Measurements from ENCODE around the gene ULK4.

ULK4 gene

GRCh38 chr3:41356775-41357174, 605.1 kb downstream of the ULK4 start:
- Histone ChIP-seq H3K4me3 (ENCODE audit: low read depth in 1 of 2, low read length in 2 of 2) (no peak overlapping the region), H3K36me3 (ENCODE audit: insufficient read depth, low read length) (no peaks in the 10 kb centered on the region), H2AFZ (ENCODE audit: low read depth, low read length) (no peak overlapping the region), H3K9me3 (ENCODE audit: insufficient read depth, low read length, severe bottlenecking) (no peaks in the 10 kb centered on the region), H3K27ac (ENCODE audit: low read length) (no peak overlapping the region), H3K4me1 (ENCODE audit: insufficient read depth, low read length) (no peaks in the 10 kb centered on the region), H4K20me1 (ENCODE audit: insufficient read depth, low read length) (no peaks in the 10 kb centered on the region), H3K9ac (ENCODE audit: low read depth, low read length) (no peak overlapping the region), H3K79me2 (ENCODE audit: insufficient read depth, low read length) (no peaks in the 10 kb centered on the region), H3K27me3 (ENCODE audit: insufficient read depth, low read length, poor library complexity) (no peaks in the 10 kb centered on the region), H3K4me2 (ENCODE audit: insufficient read depth, low read length) (no peak overlapping the region)
- TF ChIP-seq EZH2 (IDR thresholded peaks at IDR 0.05; ENCODE audit: borderline replicate concordance, low read depth, low read length, severe bottlenecking) = no peak
- TF ChIP-seq CTCF (IDR thresholded peaks at IDR 0.05; ENCODE audit: borderline replicate concordance, extremely low read depth, low read length, poor library complexity, severe bottlenecking) = no peak
- DNase-seq = no peak
- no peak for ATAC-seq (ENCODE audit: insufficient read depth, low read depth)

- Histone ChIP-seq H3K4me3 (ENCODE audit: low read depth in 1 of 2, low read length in 2 of 2) (no peak overlapping the region), H3K4me2 (ENCODE audit: insufficient read depth, low read length) (no peak overlapping the region), H3K27ac (ENCODE audit: low read length) (no peak overlapping the region), H3K4me1 (ENCODE audit: insufficient read depth, low read length) (no peaks in the 10 kb centered on the region), H3K36me3 (ENCODE audit: insufficient read depth, low read length) (no peaks in the 10 kb centered on the region), H3K27me3 (ENCODE audit: insufficient read depth, low read length, poor library complexity) (no peaks in the 10 kb centered on the region), H3K79me2 (ENCODE audit: insufficient read depth, low read length) (no peaks in the 10 kb centered on the region), H2AFZ (ENCODE audit: low read depth, low read length) (no peak overlapping the region), H4K20me1 (ENCODE audit: insufficient read depth, low read length) (no peaks in the 10 kb centered on the region), H3K9me3 (ENCODE audit: insufficient read depth, low read length, severe bottlenecking) (no peaks in the 10 kb centered on the region), H3K9ac (ENCODE audit: low read depth, low read length) (no peak overlapping the region)
- no peak for ATAC-seq (ENCODE audit: insufficient read depth, low read depth)
- no peak for DNase-seq
- no peak for TF ChIP-seq EZH2 (IDR thresholded peaks at IDR 0.05; ENCODE audit: borderline replicate concordance, low read depth, low read length, severe bottlenecking)
- TF ChIP-seq CTCF (IDR thresholded peaks at IDR 0.05; ENCODE audit: borderline replicate concordance, extremely low read depth, low read length, poor library complexity, severe bottlenecking) = no peak
These were observed 609.4 kb downstream of the ULK4 start for GRCh38 chr3:41352510-41352909.

GRCh38 chr3:41350441-41350840, 611.5 kb downstream of the ULK4 start:
- no peaks in the 10 kb centered on the region for H3K36me3 ChIP-seq (ENCODE audit: insufficient read depth, low read length)
- no peak overlapping the region for H2AFZ ChIP-seq (ENCODE audit: low read depth, low read length)
- no peaks in the 10 kb centered on the region for H3K4me1 ChIP-seq (ENCODE audit: insufficient read depth, low read length)
- no peak overlapping the region for H3K4me3 ChIP-seq (ENCODE audit: low read depth in 1 of 2, low read length in 2 of 2)
- TF ChIP-seq CTCF (IDR thresholded peaks at IDR 0.05; ENCODE audit: borderline replicate concordance, extremely low read depth, low read length, poor library complexity, severe bottlenecking) = no peak
- TF ChIP-seq EZH2 (IDR thresholded peaks at IDR 0.05; ENCODE audit: borderline replicate concordance, low read depth, low read length, severe bottlenecking) = no peak
- H3K27me3 ChIP-seq (ENCODE audit: insufficient read depth, low read length, poor library complexity) = no peaks in the 10 kb centered on the region
- DNase-seq (no peak), ATAC-seq (ENCODE audit: insufficient read depth, low read depth) (no peak)
- no peak overlapping the region for H3K9ac ChIP-seq (ENCODE audit: low read depth, low read length)
- no peak overlapping the region for H3K4me2 ChIP-seq (ENCODE audit: insufficient read depth, low read length)
- H4K20me1 ChIP-seq (ENCODE audit: insufficient read depth, low read length) = no peaks in the 10 kb centered on the region
- no peaks in the 10 kb centered on the region for H3K79me2 ChIP-seq (ENCODE audit: insufficient read depth, low read length)
- H3K9me3 ChIP-seq (ENCODE audit: insufficient read depth, low read length, severe bottlenecking) = no peaks in the 10 kb centered on the region
- no peak overlapping the region for H3K27ac ChIP-seq (ENCODE audit: low read length)

- Histone ChIP-seq H3K27ac (ENCODE audit: low read length) (no peak overlapping the region), H3K9me3 (ENCODE audit: insufficient read depth, low read length, severe bottlenecking) (no peaks in the 10 kb centered on the region), H3K4me1 (ENCODE audit: insufficient read depth, low read length) (no peaks in the 10 kb centered on the region), H3K36me3 (ENCODE audit: insufficient read depth, low read length) (no peaks in the 10 kb centered on the region), H3K4me3 (ENCODE audit: low read depth in 1 of 2, low read length in 2 of 2) (no peak overlapping the region), H3K9ac (ENCODE audit: low read depth, low read length) (no peak overlapping the region), H3K4me2 (ENCODE audit: insufficient read depth, low read length) (no peak overlapping the region), H2AFZ (ENCODE audit: low read depth, low read length) (no peak overlapping the region), H4K20me1 (ENCODE audit: insufficient read depth, low read length) (no peaks in the 10 kb centered on the region), H3K79me2 (ENCODE audit: insufficient read depth, low read length) (no peaks in the 10 kb centered on the region), H3K27me3 (ENCODE audit: insufficient read depth, low read length, poor library complexity) (no peaks in the 10 kb centered on the region)
- no peak for TF ChIP-seq CTCF (IDR thresholded peaks at IDR 0.05; ENCODE audit: borderline replicate concordance, extremely low read depth, low read length, poor library complexity, severe bottlenecking)
- TF ChIP-seq EZH2 (IDR thresholded peaks at IDR 0.05; ENCODE audit: borderline replicate concordance, low read depth, low read length, severe bottlenecking) = no peak
- DNase-seq (no peak), ATAC-seq (ENCODE audit: insufficient read depth, low read depth) (no peak)
These were observed 613.5 kb downstream of the ULK4 start for GRCh38 chr3:41348401-41348800.

Data from DND-41 (cell line).